DND-41 (cell line): ENCODE data around the gene TEX10.
A peak's percentile ranks its signal among the peaks of the same experiment; 100 is the strongest.

Experiments used
- ATAC-seq: fragments of 200-7000 bp; cut with Tn5 transposase; 3 replicates; pipeline ENCODE4 v1.9.1; 2021; ENCODE audit warnings: low read depth; ENCODE audit not compliant: insufficient read depth
- DNase-seq: peaks from one replicate; pipeline ENCODE4 v3.0.0-alpha.2; 2020
- H2AFZ ChIP-seq: 2 replicates; pipeline ENCODE4 v1.6.0; 2012; ENCODE audit warnings: low read depth, low read length
- H3K27ac ChIP-seq: 2 replicates; pipeline ENCODE4 v1.5.1; 2012; ENCODE audit warnings: low read length, inconsistent platforms
- H3K27me3 ChIP-seq: fragments of 200-600 bp; sonication (generic); 2 replicates; pipeline ENCODE4 v1.6.0; 2012; ENCODE audit warnings: low read length, mild to moderate bottlenecking, inconsistent platforms; ENCODE audit not compliant: insufficient read depth, poor library complexity
- H3K36me3 ChIP-seq: 2 replicates; pipeline ENCODE4 v1.5.1; 2012; ENCODE audit warnings: low read length, inconsistent platforms; ENCODE audit not compliant: insufficient read depth
- H3K4me1 ChIP-seq: 2 replicates; pipeline ENCODE4 v1.5.1; 2012; ENCODE audit warnings: mild to moderate bottlenecking, low read length; ENCODE audit not compliant: insufficient read depth
- H3K4me2 ChIP-seq: 2 replicates; pipeline ENCODE4 v1.6.0; 2012; ENCODE audit warnings: mild to moderate bottlenecking, moderate library complexity, low read length, inconsistent platforms; ENCODE audit not compliant: insufficient read depth
- H3K4me3 ChIP-seq, 2 experiments: fragments of 200-600 bp in 1 of 2; shearing (Covaris generic) in 1 of 2; 2 replicates each; pipeline ENCODE4 v1.5.1; 2012 to 2016; ENCODE audit warnings: inconsistent platforms in 2 of 2, low read length in 2 of 2, mild to moderate bottlenecking in 2 of 2, low read depth in 1 of 2, moderate library complexity in 1 of 2
- H3K79me2 ChIP-seq: 2 replicates; pipeline ENCODE4 v1.6.0; 2012; ENCODE audit warnings: low read length, inconsistent platforms; ENCODE audit not compliant: insufficient read depth
- H3K9ac ChIP-seq: 2 replicates; pipeline ENCODE4 v1.6.0; 2012; ENCODE audit warnings: low read depth, mild to moderate bottlenecking, inconsistent platforms, low read length, moderate library complexity
- H3K9me3 ChIP-seq: 2 replicates; pipeline ENCODE4 v1.5.1; 2012; ENCODE audit warnings: low read length, moderate library complexity, mild to moderate bottlenecking, inconsistent platforms; ENCODE audit not compliant: insufficient read depth, severe bottlenecking
- H4K20me1 ChIP-seq: 2 replicates; pipeline ENCODE4 v1.6.0; 2012; ENCODE audit warnings: low read length; ENCODE audit not compliant: insufficient read depth
- EZH2 ChIP-seq: IDR thresholded peaks from 3 replicates; pipeline ENCODE4 v1.6.1; 2012; ENCODE audit warnings: borderline replicate concordance, low read depth, mild to moderate bottlenecking, moderate library complexity, low read length, inconsistent platforms; ENCODE audit not compliant: severe bottlenecking
- TF ChIP-seq, protein P1 (sequence below): IDR thresholded peaks from 2 replicates; pipeline ENCODE4 v1.5.1; 2012; ENCODE audit warnings: borderline replicate concordance, low read length, moderate library complexity, mild to moderate bottlenecking; ENCODE audit not compliant: poor library complexity, severe bottlenecking; ENCODE audit errors: extremely low read depth

TEX10 gene

DNA sequence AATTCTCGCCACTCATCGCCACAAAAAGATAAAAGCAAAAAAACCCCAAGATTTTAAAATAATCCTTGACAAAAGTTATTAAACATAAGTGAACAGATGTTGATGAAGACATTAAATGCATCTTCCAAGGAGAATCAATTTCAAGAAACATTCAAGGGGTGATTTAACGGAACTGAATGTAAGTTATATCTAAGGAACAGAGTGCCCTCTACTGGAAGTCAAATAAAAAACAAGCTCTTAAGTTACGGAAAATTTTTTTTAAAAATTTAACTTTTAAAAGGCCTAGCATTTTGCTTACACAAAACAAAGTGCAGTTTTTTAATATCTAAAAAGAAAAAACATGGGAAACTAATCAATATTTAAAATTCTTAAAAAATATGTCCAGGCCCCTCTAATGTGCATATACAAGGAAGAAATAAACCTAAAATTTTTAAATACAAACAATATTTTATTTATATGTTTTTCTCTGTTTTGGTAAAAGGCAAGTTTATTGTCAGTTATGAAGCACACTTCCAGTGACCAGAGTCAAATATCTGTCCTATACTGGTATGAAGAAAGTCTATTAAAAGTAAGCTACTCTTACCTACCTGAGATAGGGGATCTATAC is 28.0 kb downstream of the TEX10 start:
- TF ChIP-seq EZH2: no peak
- TF ChIP-seq, protein P1, sequence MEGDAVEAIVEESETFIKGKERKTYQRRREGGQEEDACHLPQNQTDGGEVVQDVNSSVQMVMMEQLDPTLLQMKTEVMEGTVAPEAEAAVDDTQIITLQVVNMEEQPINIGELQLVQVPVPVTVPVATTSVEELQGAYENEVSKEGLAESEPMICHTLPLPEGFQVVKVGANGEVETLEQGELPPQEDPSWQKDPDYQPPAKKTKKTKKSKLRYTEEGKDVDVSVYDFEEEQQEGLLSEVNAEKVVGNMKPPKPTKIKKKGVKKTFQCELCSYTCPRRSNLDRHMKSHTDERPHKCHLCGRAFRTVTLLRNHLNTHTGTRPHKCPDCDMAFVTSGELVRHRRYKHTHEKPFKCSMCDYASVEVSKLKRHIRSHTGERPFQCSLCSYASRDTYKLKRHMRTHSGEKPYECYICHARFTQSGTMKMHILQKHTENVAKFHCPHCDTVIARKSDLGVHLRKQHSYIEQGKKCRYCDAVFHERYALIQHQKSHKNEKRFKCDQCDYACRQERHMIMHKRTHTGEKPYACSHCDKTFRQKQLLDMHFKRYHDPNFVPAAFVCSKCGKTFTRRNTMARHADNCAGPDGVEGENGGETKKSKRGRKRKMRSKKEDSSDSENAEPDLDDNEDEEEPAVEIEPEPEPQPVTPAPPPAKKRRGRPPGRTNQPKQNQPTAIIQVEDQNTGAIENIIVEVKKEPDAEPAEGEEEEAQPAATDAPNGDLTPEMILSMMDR: peak; percentile 49
- H3K27me3 ChIP-seq: no peaks in the 10 kb centered on the region
- H3K9me3 ChIP-seq: no peaks in the 10 kb centered on the region
- ATAC-seq (no peak), DNase-seq (no peak)
- H3K36me3 ChIP-seq: peaks cover 75% of the 10 kb centered on the region
- peaks cover 5% of the 10 kb centered on the region; the same call in 1 of the 2 replicates for H3K79me2 ChIP-seq
- H3K4me2 ChIP-seq: no peak overlapping the region
- peaks cover 12% of the 10 kb centered on the region; the same call in 1 of the 2 replicates for H4K20me1 ChIP-seq
- H2AFZ ChIP-seq: no peak overlapping the region
- H3K4me3 ChIP-seq: no peak overlapping the region
- no peak overlapping the region for H3K27ac ChIP-seq
- H3K4me1 ChIP-seq: no peaks in the 10 kb centered on the region
- H3K9ac ChIP-seq: no peak overlapping the region

DNA sequence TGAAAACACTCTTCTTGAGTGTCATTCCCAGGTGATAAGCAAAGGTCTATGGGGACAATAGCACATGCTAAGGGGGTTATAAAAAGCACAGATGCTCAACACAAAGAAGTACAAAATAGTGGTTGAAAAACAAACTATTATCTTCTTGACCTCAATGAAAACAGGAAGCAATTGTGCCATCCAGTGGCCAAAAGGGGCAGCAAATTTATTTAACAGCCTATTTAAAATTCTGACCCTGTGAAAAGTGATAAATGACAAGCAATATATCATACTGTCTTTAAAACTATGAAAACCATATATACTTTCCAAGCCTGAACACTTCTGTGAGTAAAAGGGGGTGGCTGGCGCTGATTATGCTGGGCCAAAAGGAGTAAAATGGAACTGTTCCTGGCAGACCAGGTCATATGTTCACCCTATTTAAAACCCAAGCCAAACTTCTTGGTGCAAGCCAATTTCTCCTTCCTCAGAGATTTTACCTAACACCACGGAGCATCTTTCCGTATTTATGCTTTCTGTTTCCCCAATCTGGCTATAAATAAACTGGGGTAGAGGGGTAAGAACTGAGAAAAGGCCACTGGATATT is 29.7 kb downstream of the TEX10 start:
- ATAC-seq (0 out of 3 replicates have a peak, but pooled peaks have one; percentile 42), DNase-seq (peak; percentile 21)
- Histone ChIP-seq H4K20me1 (peaks cover 10% of the 10 kb centered on the region; the same call in 1 of the 2 replicates), H3K36me3 (peaks cover 74% of the 10 kb centered on the region), H3K9me3 (no peaks in the 10 kb centered on the region), H2AFZ (no peak overlapping the region), H3K79me2 (peaks cover 6% of the 10 kb centered on the region; the same call in 1 of the 2 replicates), H3K4me2 (no peak overlapping the region), H3K27ac (no peak overlapping the region), H3K27me3 (no peaks in the 10 kb centered on the region), H3K4me1 (no peaks in the 10 kb centered on the region), H3K9ac (no peak overlapping the region), H3K4me3 (no peak overlapping the region)
- TF ChIP-seq, protein P1: peak; percentile 67
- TF ChIP-seq EZH2: no peak

DNA sequence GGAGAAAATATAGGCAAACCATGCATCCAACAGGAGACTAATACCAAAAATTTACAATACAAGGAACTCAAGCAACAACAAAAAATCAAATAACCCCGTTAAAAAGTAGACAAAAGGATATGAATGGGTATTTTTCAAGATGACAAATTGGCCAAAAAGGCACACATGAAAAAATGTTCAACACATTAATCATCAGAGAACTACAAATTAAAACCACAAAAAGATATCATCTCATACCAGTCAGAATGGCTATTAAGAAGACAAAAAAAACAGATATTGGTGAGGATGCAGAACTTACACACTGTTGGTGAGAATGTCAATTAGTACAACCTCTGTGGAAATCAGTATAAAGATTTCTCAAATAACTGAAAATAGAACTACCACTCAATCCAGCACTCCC is 35.0 kb downstream of the TEX10 start:
- Histone ChIP-seq H3K4me2 (no peak overlapping the region), H4K20me1 (peaks cover 5% of the 10 kb centered on the region; the same call in 1 of the 2 replicates), H2AFZ (no peak overlapping the region), H3K9me3 (no peaks in the 10 kb centered on the region), H3K4me1 (no peaks in the 10 kb centered on the region), H3K27me3 (no peaks in the 10 kb centered on the region), H3K36me3 (peaks cover 79% of the 10 kb centered on the region), H3K79me2 (peaks cover 42% of the 10 kb centered on the region), H3K27ac (no peak overlapping the region), H3K9ac (no peak overlapping the region), H3K4me3 (no peak overlapping the region)
- TF ChIP-seq, protein P1: no peak
- TF ChIP-seq EZH2: no peak
- no peak for ATAC-seq
- DNase-seq: no peak
